NCI-H1105 (cell line): Measurements from ENCODE around the gene CDIPT.

ENCODE experiments used
- DNase-seq: peaks from one replicate; lab custom pipeline; 2025; lab: John Stamatoyannopoulos, UW

The CDIPT gene

GRCh38 chr16:29826342-29826695 lies 36.7 kb downstream of the CDIPT start:
- no peak for DNase-seq

GRCh38 chr16:29825145-29826044 lies 37.6 kb downstream of the CDIPT start:
- no peak for DNase-seq

- DNase-seq = no peak
Observed at GRCh38 chr16:29824589-29825144, 38.4 kb downstream of the CDIPT start.

- DNase-seq = no peak
Observed at GRCh38 chr16:29821643-29822115, 41.3 kb downstream of the CDIPT start.

GRCh38 chr16:29820730-29821642 lies 42.0 kb downstream of the CDIPT start:
- no peak for DNase-seq

- DNase-seq = no peak
Observed at GRCh38 chr16:29820271-29820701, 42.7 kb downstream of the CDIPT start, which contains the start of gene MVP. Gene MVP (plus strand): TSS chr16:29820462. CDS start chr16:29830550, 10,088 bp downstream.

GRCh38 chr16:29819506-29819905 lies 43.5 kb downstream of the CDIPT start:
- DNase-seq = no peak

GRCh38 chr16:29818082-29818481 lies 44.9 kb downstream of the CDIPT start:
- no peak for DNase-seq

GRCh38 chr16:29816694-29817441 lies 46.2 kb downstream of the CDIPT start:
- no peak for DNase-seq

GRCh38 chr16:29815793-29816693 lies 47.0 kb downstream of the CDIPT start, which contains the start of gene PAGR1:
Gene PAGR1 (plus strand): TSS chr16:29816152. CDS start chr16:29816526, 374 bp downstream.
- DNase-seq = peak; percentile 98

GRCh38 chr16:29815032-29815721 lies 47.8 kb downstream of the CDIPT start:
- peak; percentile 59 for DNase-seq

- no peak for DNase-seq
Observed at GRCh38 chr16:29814592-29814991, 48.4 kb downstream of the CDIPT start.

GRCh38 chr16:29813644-29814562 lies 49.1 kb downstream of the CDIPT start:
- DNase-seq = no peak

GRCh38 chr16:29812754-29813643 lies 50.0 kb downstream of the CDIPT start:
- no peak for DNase-seq

GRCh38 chr16:29811896-29812665 lies 50.9 kb downstream of the CDIPT start, which contains the start of gene PRRT2:
Gene PRRT2 (plus strand): TSS chr16:29812193. CDS start chr16:29813055, 862 bp downstream.
- peak; percentile 50 for DNase-seq

- DNase-seq = peak; percentile 90
Observed at GRCh38 chr16:29811170-29811895, 51.7 kb downstream of the CDIPT start.
